ENCODE data around the gene FAM117A. TPM values are rescaled to one million over a fixed set of nuclear protein-coding genes. Genes with fewer than 3 reads are reported as not detected.

FAM117A gene
- total RNA-seq, 4 donors from 2014 or later, result 21.8 to 39.7 (median 26.4) TPM

DNA sequence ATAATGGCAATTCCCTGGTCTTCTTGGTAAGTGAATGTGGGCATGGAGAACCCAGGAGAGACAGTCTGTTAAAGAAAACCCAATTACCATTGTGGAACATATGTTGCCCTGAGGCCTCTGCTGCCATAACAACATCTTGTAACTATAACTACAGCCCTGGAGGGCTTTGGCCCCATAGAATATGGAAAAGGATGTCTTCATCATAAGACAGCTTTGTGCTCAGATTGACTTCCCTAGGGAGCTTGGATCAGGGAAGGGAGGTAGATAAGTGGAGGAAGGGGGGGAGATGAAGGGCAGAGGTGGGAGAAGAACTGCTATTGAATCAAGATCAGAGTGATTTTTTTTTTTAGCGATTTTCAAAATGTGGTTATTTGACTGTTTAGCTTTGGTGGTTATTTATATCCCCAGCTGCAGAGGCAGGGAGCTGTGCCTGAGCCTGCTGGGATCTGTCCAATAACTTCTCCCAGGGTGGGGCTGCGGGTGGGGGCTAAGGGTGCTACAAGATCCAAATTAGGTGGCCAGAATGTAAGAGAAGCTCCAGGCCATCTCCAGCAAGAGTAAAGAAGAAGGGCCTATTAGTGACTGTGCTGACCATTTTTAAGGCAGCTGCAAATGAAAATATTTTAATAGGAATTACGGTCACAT lies 19.3 kb upstream of the FAM117A start:
- intact Hi-C loops (cut with DNase I; ENCODE audit: low total_unique reads), result no loop called here
- TF ChIP-seq, protein P1, sequence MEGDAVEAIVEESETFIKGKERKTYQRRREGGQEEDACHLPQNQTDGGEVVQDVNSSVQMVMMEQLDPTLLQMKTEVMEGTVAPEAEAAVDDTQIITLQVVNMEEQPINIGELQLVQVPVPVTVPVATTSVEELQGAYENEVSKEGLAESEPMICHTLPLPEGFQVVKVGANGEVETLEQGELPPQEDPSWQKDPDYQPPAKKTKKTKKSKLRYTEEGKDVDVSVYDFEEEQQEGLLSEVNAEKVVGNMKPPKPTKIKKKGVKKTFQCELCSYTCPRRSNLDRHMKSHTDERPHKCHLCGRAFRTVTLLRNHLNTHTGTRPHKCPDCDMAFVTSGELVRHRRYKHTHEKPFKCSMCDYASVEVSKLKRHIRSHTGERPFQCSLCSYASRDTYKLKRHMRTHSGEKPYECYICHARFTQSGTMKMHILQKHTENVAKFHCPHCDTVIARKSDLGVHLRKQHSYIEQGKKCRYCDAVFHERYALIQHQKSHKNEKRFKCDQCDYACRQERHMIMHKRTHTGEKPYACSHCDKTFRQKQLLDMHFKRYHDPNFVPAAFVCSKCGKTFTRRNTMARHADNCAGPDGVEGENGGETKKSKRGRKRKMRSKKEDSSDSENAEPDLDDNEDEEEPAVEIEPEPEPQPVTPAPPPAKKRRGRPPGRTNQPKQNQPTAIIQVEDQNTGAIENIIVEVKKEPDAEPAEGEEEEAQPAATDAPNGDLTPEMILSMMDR (IDR thresholded peaks at IDR 0.05), result no peak
- no peak for TF ChIP-seq POLR2A (IDR thresholded peaks at IDR 0.05)

DNA sequence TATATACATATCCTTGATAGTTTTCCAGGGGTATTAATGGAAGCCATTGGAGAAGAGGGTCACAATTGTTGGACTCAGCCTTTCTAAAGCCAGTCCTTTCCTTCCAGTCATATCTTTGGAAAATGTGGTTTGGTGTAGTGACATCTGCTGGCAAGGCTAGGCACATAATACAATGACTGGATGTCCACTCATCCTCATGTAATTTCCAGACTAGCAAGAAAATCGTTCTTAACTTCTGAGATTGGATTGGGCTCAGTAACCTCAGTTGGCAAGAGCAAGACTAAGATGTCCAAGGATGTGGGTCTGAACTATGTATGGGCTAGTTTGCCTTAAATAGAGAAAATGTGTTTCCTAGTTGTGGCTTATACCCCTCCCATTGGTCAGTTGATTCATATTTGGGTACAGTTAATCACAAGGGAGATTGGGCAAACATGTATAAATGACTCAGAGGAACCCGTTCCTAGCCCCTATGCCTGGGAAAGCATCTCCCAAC lies 15.9 kb upstream of the FAM117A start:
- no peak for TF ChIP-seq POLR2A (IDR thresholded peaks at IDR 0.05)
- TF ChIP-seq, protein P1 (IDR thresholded peaks at IDR 0.05), result no peak
- intact Hi-C loops (cut with DNase I; ENCODE audit: low total_unique reads), result loop anchor here (5.0 kb wide), 1 partner anchor 72 kb away; the partner anchor contains the start of gene SLC35B1

More for the DNA sequence above, 19.3 kb upstream of the FAM117A start:
- WGBS, 2 donors, result 26 to 30% methylated on average over 3 of the region's 3 CpGs
- DNase-seq (ENCODE audit: low spot score in 2 of 2), result no peak
- no peak overlapping the region for H3K4me3 ChIP-seq (ENCODE audit: low read depth, poor library complexity, severe bottlenecking)

DNA sequence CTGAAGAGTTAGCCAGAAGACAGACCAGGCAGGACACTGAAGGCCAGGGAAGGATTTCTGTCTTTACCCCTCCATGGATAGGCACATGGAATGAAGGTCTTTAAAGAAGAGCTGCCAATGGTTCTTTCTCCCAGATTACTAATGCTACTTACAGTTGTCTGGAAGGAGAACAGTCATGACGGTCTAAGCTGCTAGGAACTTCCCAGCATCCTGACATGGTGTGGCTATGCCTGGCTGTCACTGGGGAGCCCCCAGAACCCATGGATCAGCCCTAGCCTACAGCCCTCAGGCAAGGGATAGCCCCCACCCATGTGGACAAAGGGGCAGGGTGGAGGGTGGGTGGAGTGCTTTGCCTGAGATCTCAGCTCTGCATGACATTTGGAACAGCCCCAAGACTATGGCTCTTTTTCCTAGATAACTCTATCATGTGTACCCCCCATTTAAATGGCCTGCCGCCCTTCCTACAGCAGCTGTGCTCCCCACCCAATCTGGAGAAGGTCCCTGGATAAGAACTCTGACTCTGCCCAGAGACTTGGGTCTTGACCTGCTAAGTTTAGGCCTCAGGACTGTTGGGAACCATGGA lies 15.3 kb upstream of the FAM117A start:
- TF ChIP-seq POLR2A (IDR thresholded peaks at IDR 0.05), result no peak
- TF ChIP-seq, protein P1 (IDR thresholded peaks at IDR 0.05), result no peak
- 75 to 89% methylated on average over 2 of the region's 2 CpGs for WGBS, 2 donors
- H3K4me3 ChIP-seq (ENCODE audit: low read depth, poor library complexity, severe bottlenecking), result no peak overlapping the region
- DNase-seq (ENCODE audit: low spot score in 2 of 2), result no peak
- intact Hi-C loops (cut with DNase I; ENCODE audit: low total_unique reads), result loop anchor here (5.0 kb wide), 1 partner anchor 72 kb away; the partner anchor contains the start of gene SLC35B1

More for the DNA sequence above, 15.9 kb upstream of the FAM117A start:
- DNase-seq (ENCODE audit: low spot score in 2 of 2), result no peak
- 10 to 26% methylated on average over 2 of the region's 2 CpGs for WGBS, 2 donors
- H3K4me3 ChIP-seq (ENCODE audit: low read depth, poor library complexity, severe bottlenecking), result no peak overlapping the region

DNA sequence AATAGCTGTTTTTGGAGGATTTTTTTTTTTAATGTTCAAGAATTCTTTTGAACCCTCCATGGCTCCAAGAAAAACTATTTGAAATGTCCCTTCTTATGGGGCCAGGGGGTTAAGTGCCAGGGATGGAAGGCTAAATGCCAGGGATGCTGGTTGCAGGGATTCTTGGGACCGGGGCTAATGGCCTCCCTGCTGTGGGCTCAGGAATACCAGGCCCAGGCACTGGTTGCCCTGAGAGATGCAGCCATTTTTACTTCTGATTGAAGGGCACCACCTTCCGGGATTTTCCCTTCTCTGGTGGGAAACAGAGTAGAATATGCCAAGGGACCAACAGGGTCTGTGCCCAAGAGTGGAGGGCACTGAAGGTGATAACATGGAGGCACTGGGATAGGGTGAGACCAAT lies 13.6 kb upstream of the FAM117A start:
- intact Hi-C loops (cut with DNase I; ENCODE audit: low total_unique reads), result loop anchor here (5.0 kb wide), 1 partner anchor 70 kb away; the partner anchor contains the start of gene SLC35B1
- DNase-seq (ENCODE audit: low spot score in 2 of 2), result no peak
- 75 to 77% methylated on average over 2 of the region's 2 CpGs for WGBS, 2 donors
- no peak for TF ChIP-seq POLR2A (IDR thresholded peaks at IDR 0.05)
- TF ChIP-seq, protein P1 (IDR thresholded peaks at IDR 0.05), result no peak
- H3K4me3 ChIP-seq (ENCODE audit: low read depth, poor library complexity, severe bottlenecking), result no peak overlapping the region

DNA sequence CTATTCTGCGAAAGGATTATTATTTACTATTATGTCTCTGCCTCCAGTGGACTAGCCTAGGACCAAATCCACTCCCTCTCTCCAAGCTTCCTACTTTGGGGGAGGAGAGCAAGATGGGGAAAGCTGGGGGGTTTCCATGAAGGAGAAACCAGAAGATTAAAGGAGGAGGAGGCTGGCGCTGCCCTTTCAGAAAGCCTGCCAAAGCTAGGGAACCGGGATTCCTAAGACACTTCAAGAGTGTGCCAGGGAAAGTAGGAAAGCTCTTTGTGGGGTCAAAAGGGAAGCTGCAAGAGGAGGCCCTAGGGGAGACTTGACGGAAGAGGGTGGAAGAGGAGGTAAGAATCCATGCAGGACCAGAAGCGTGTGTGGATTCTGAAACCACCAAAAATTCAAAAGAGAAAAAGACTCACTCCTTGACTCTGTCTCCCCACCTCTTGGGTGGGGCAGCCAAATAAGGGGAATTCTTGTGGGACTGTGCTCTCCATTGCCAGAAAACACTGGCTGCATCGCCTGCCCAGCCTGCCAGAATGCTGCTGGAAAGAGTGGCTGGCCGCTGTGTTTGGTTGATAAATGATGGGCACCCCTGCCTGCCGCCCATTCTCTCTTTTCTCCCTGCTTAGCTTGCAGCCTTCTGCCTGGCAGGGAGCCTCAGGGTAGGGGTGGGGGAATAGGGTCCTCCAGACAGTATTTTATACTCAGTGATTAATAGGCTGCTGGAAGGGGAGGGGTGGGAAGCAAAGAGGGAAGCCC lies 12.8 kb upstream of the FAM117A start:
- TF ChIP-seq POLR2A (IDR thresholded peaks at IDR 0.05), result no peak
- TF ChIP-seq, protein P1 (IDR thresholded peaks at IDR 0.05), result no peak
- intact Hi-C loops (cut with DNase I; ENCODE audit: low total_unique reads), result loop anchor here (5.0 kb wide), 1 partner anchor 69 kb away; the partner anchor contains the start of gene SLC35B1
- no peak overlapping the region for H3K4me3 ChIP-seq (ENCODE audit: low read depth, poor library complexity, severe bottlenecking)
- WGBS, 2 donors, result 35 to 36% methylated on average over 8 of the region's 8 CpGs
- DNase-seq (ENCODE audit: low spot score in 2 of 2), result no peak

All from lower leg skin (tissue), 4 donors.